Adipocyte (in vitro differentiated cells): Measurements from ENCODE around the gene CTPS2.
A peak's percentile ranks its signal among the peaks of the same experiment; 100 is the strongest.
"Not testable (repeated sequence)": the region's sequence is repeated elsewhere in the genome, so short reads cannot be mapped to it uniquely, and the experiment has no call there.

ENCODE experiments used
- DNase-seq: peaks from one replicate; pipeline ENCODE4 v3.0.0-alpha.2; 2015; ENCODE audit warnings: low read depth
- H3K27me3 ChIP-seq: replicated peaks from 2 replicates; pipeline ENCODE4 v1.7.0; 2013; ENCODE audit warnings: mild to moderate bottlenecking, low read length, moderate library complexity; ENCODE audit not compliant: control insufficient read depth, insufficient read depth
- H3K36me3 ChIP-seq: 2 replicates; pipeline ENCODE4 v1.7.0; 2013; ENCODE audit warnings: low read length, mild to moderate bottlenecking, moderate library complexity; ENCODE audit not compliant: control insufficient read depth, insufficient read depth, severe bottlenecking
- H3K4me1 ChIP-seq: 2 replicates; pipeline ENCODE4 v1.7.0; 2013; ENCODE audit warnings: mild to moderate bottlenecking, low read length, moderate library complexity; ENCODE audit not compliant: control insufficient read depth, insufficient read depth
- H3K4me3 ChIP-seq: 2 replicates; pipeline ENCODE4 v1.7.0; 2013; ENCODE audit warnings: mild to moderate bottlenecking, low read length, moderate library complexity
- H3K9ac ChIP-seq: 2 replicates; pipeline ENCODE4 v1.7.0; 2013; ENCODE audit warnings: mild to moderate bottlenecking, low read length, moderate library complexity
- H3K9me3 ChIP-seq: 2 replicates; pipeline ENCODE4 v1.7.0; 2013; ENCODE audit warnings: mild to moderate bottlenecking, low read length, moderate library complexity; ENCODE audit not compliant: control insufficient read depth

The CTPS2 gene

GRCh38 chrX:16603235-16603634 is 109.2 kb downstream of the CTPS2 start:
- not testable (repeated sequence) for H3K36me3 ChIP-seq, H3K4me3 ChIP-seq, H3K27me3 ChIP-seq, H3K4me1 ChIP-seq, H3K9ac ChIP-seq, DNase-seq, H3K9me3 ChIP-seq

- DNase-seq, result no peak
- Histone ChIP-seq H3K4me1 (no peaks in the 10 kb centered on the region), H3K9ac (no peak overlapping the region), H3K9me3 (no peaks in the 10 kb centered on the region), H3K36me3 (no peaks in the 10 kb centered on the region), H3K4me3 (no peak overlapping the region), H3K27me3 (peaks cover 5% of the 10 kb centered on the region)
Observed at GRCh38 chrX:16601885-16602284, 110.6 kb downstream of the CTPS2 start.

- H3K9me3 ChIP-seq, result no peaks in the 10 kb centered on the region
- H3K4me1 ChIP-seq, result peaks cover 4% of the 10 kb centered on the region
- no peaks in the 10 kb centered on the region for H3K27me3 ChIP-seq
- DNase-seq, result no peak
- H3K4me3 ChIP-seq, result no peak overlapping the region
- H3K9ac ChIP-seq, result no peak overlapping the region
- H3K36me3 ChIP-seq, result no peaks in the 10 kb centered on the region
Observed at GRCh38 chrX:16594490-16594889, 118.0 kb downstream of the CTPS2 start.

- no peak overlapping the region for H3K9ac ChIP-seq
- no peaks in the 10 kb centered on the region for H3K9me3 ChIP-seq
- no peaks in the 10 kb centered on the region for H3K36me3 ChIP-seq
- H3K4me1 ChIP-seq, result peaks cover 9% of the 10 kb centered on the region
- H3K4me3 ChIP-seq, result no peak overlapping the region
- no peaks in the 10 kb centered on the region for H3K27me3 ChIP-seq
- no peak for DNase-seq
Observed at GRCh38 chrX:16593801-16594200, 118.7 kb downstream of the CTPS2 start.

- Histone ChIP-seq H3K36me3 (no peaks in the 10 kb centered on the region), H3K27me3 (no peaks in the 10 kb centered on the region), H3K4me1 (peaks cover 9% of the 10 kb centered on the region), H3K4me3 (no peak overlapping the region), H3K9me3 (no peaks in the 10 kb centered on the region), H3K9ac (no peak overlapping the region)
- DNase-seq, result no peak
Observed at GRCh38 chrX:16592194-16592770, 120.2 kb downstream of the CTPS2 start.

GRCh38 chrX:16589826-16590225 is 122.6 kb downstream of the CTPS2 start:
- Histone ChIP-seq H3K4me1 (peaks cover 9% of the 10 kb centered on the region), H3K9me3 (no peaks in the 10 kb centered on the region), H3K36me3 (no peaks in the 10 kb centered on the region), H3K4me3 (no peak overlapping the region), H3K9ac (no peak overlapping the region), H3K27me3 (no peaks in the 10 kb centered on the region)
- DNase-seq, result no peak

GRCh38 chrX:16589211-16589610 is 123.3 kb downstream of the CTPS2 start:
- Histone ChIP-seq H3K4me1 (peaks cover 9% of the 10 kb centered on the region), H3K9ac (no peak overlapping the region), H3K36me3 (no peaks in the 10 kb centered on the region), H3K9me3 (no peaks in the 10 kb centered on the region), H3K27me3 (no peaks in the 10 kb centered on the region), H3K4me3 (no peak overlapping the region)
- DNase-seq, result peak; percentile 18

- DNase-seq, result no peak
- H3K9ac ChIP-seq, result no peak overlapping the region
- H3K9me3 ChIP-seq, result no peaks in the 10 kb centered on the region
- H3K4me3 ChIP-seq, result no peak overlapping the region
- no peaks in the 10 kb centered on the region for H3K27me3 ChIP-seq
- H3K36me3 ChIP-seq, result no peaks in the 10 kb centered on the region
- peaks cover 9% of the 10 kb centered on the region for H3K4me1 ChIP-seq
Observed at GRCh38 chrX:16588266-16588665, 124.2 kb downstream of the CTPS2 start.

GRCh38 chrX:16587836-16588235 is 124.6 kb downstream of the CTPS2 start:
- no peaks in the 10 kb centered on the region for H3K27me3 ChIP-seq
- H3K36me3 ChIP-seq, result no peaks in the 10 kb centered on the region
- H3K4me3 ChIP-seq, result no peak overlapping the region
- no peaks in the 10 kb centered on the region for H3K9me3 ChIP-seq
- DNase-seq, result no peak
- peaks cover 9% of the 10 kb centered on the region for H3K4me1 ChIP-seq
- no peak overlapping the region for H3K9ac ChIP-seq

- no peaks in the 10 kb centered on the region for H3K36me3 ChIP-seq
- peaks cover 9% of the 10 kb centered on the region for H3K4me1 ChIP-seq
- DNase-seq, result no peak
- no peak overlapping the region for H3K9ac ChIP-seq
- peaks cover 6% of the 10 kb centered on the region for H3K9me3 ChIP-seq
- H3K27me3 ChIP-seq, result no peaks in the 10 kb centered on the region
- no peak overlapping the region for H3K4me3 ChIP-seq
Observed at GRCh38 chrX:16586377-16587112, 125.9 kb downstream of the CTPS2 start.

GRCh38 chrX:16585486-16586376 is 126.7 kb downstream of the CTPS2 start:
- Histone ChIP-seq H3K9ac (no peak overlapping the region), H3K9me3 (peaks cover 13% of the 10 kb centered on the region), H3K4me3 (no peak overlapping the region), H3K36me3 (no peaks in the 10 kb centered on the region), H3K27me3 (no peaks in the 10 kb centered on the region), H3K4me1 (peaks cover 9% of the 10 kb centered on the region)
- DNase-seq, result no peak
